ENCODE measurements around the gene MAPK6. TPM values are rescaled to one million over a fixed set of nuclear protein-coding genes. Genes with fewer than 3 reads are reported as not detected.

Gene MAPK6
- total RNA-seq, 1 donor from 2014 or later, result 98.2 TPM

DNA sequence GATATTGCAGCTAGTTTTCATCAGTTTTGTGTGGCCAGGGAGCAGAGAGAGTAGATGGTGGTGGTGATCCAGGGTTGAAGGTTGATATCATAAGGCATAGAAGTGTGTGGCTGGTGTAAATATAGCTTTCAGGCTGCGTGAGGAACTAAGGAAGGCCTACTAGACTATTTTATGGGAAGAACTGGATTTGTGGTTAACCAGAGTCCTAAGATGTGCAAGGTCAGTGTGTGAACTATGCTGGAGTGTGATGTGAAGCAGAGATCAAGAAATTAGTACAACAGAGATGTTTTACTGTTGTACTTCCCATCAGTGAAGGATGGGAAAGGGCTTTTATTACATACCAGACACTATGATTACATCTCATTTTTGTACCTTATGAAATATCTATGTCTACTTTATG, 41.5 kb downstream of the MAPK6 start:
- no peak overlapping the region for H3K9ac ChIP-seq (ENCODE audit: low read length)
- Mint-ChIP-seq H3K9me3 (ENCODE audit: unreplicated experiment) (no peaks in the 10 kb centered on the region), H3K27ac (ENCODE audit: unreplicated experiment) (peak overlapping the region; percentile 4), H3K4me1 (ENCODE audit: low read depth, unreplicated experiment) (peaks cover 10% of the 10 kb centered on the region), H3K36me3 (ENCODE audit: low read depth, unreplicated experiment) (peaks cover 26% of the 10 kb centered on the region), H3K4me3 (ENCODE audit: unreplicated experiment) (peak overlapping the region; percentile 34), H3K27me3 (ENCODE audit: low read depth, unreplicated experiment) (no peaks in the 10 kb centered on the region)
- no peaks in the 10 kb centered on the region for H3K4me1 ChIP-seq (ENCODE audit: insufficient read depth, low read length)
- no peak overlapping the region for H3K27ac ChIP-seq (ENCODE audit: low read depth, low read length)
- FAIRE-seq, result no peak
- peaks cover 29% of the 10 kb centered on the region for H4K20me1 ChIP-seq (ENCODE audit: insufficient read depth, low read length)
- TF ChIP-seq EZH2 (IDR thresholded peaks at IDR 0.05; ENCODE audit: insufficient read depth, low read length) (no peak), CTCF (IDR thresholded peaks at IDR 0.05; ENCODE audit: insufficient read depth, low read depth, low read length) (no peak)
- no peak overlapping the region for H3K4me3 ChIP-seq (ENCODE audit: insufficient read depth, low read depth, low read length)
- H3K9me3 ChIP-seq (ENCODE audit: insufficient read depth, low read depth, low read length), result no peaks in the 10 kb centered on the region
- peaks cover 19% of the 10 kb centered on the region for H3K79me2 ChIP-seq (ENCODE audit: insufficient read depth, low read length)
- H3K27me3 ChIP-seq (ENCODE audit: insufficient read depth, low read length), result no peaks in the 10 kb centered on the region
- H3K36me3 ChIP-seq (ENCODE audit: insufficient read depth, low read length), result peaks cover 49% of the 10 kb centered on the region
- no peak overlapping the region for H3K4me2 ChIP-seq (ENCODE audit: low read length)
- H2AFZ ChIP-seq (ENCODE audit: low read depth, low read length), result no peak overlapping the region
- DNase-seq (ENCODE audit: low read depth), result no peak

DNA sequence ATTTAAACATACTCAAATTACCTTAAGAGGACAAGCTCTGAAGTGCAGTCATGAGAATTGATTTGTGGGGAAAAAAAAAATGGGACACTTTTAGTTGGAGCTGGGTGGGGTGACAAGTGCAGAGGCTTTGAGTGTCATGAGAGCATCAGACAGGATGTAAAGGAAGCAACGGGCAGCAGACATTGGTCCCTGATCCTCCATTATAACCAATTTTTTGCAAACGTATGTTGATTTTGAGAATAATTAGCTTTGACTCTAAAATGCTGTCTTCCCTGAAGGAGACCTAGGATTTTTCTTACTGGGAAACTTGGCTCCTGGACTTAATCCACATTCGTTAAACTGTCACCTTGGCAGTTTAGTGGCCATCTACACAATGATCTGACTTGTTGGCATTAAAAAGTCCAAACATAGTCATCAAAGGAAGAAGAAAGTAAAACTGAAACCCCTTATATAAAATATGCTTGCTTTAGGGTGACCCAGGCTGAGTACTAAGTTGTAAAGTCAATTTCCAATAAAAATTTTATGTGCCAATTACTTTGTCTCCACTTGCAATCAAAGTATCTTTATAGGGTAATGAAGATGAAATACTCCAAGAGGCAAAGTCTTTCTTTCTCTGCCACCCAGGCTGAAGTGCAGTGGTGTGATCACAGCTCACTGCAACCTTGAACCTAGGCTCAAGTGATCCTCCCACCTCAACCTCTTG, 48.0 kb downstream of the MAPK6 start:
- Histone ChIP-seq H4K20me1 (ENCODE audit: insufficient read depth, low read length) (no peaks in the 10 kb centered on the region), H3K36me3 (ENCODE audit: insufficient read depth, low read length) (peaks cover 7% of the 10 kb centered on the region), H3K4me1 (ENCODE audit: insufficient read depth, low read length) (no peaks in the 10 kb centered on the region), H3K27ac (ENCODE audit: low read depth, low read length) (no peak overlapping the region), H3K4me2 (ENCODE audit: low read length) (no peak overlapping the region), H3K9ac (ENCODE audit: low read length) (no peak overlapping the region), H3K4me3 (ENCODE audit: insufficient read depth, low read depth, low read length) (no peak overlapping the region), H3K79me2 (ENCODE audit: insufficient read depth, low read length) (no peaks in the 10 kb centered on the region), H3K27me3 (ENCODE audit: insufficient read depth, low read length) (no peaks in the 10 kb centered on the region), H3K9me3 (ENCODE audit: insufficient read depth, low read depth, low read length) (no peaks in the 10 kb centered on the region), H2AFZ (ENCODE audit: low read depth, low read length) (no peak overlapping the region)
- peaks cover 12% of the 10 kb centered on the region for H3K4me1 Mint-ChIP-seq (ENCODE audit: low read depth, unreplicated experiment)
- peaks cover 15% of the 10 kb centered on the region for H3K36me3 Mint-ChIP-seq (ENCODE audit: low read depth, unreplicated experiment)
- TF ChIP-seq EZH2 (IDR thresholded peaks at IDR 0.05; ENCODE audit: insufficient read depth, low read length), result no peak
- no peak for TF ChIP-seq CTCF (IDR thresholded peaks at IDR 0.05; ENCODE audit: insufficient read depth, low read depth, low read length)
- DNase-seq (ENCODE audit: low read depth) (no peak), FAIRE-seq (no peak)
- H3K27me3 Mint-ChIP-seq (ENCODE audit: low read depth, unreplicated experiment), result no peaks in the 10 kb centered on the region
- H3K4me3 Mint-ChIP-seq (ENCODE audit: unreplicated experiment), result no peak overlapping the region
- no peak overlapping the region for H3K27ac Mint-ChIP-seq (ENCODE audit: unreplicated experiment)
- H3K9me3 Mint-ChIP-seq (ENCODE audit: unreplicated experiment), result no peaks in the 10 kb centered on the region

DNA sequence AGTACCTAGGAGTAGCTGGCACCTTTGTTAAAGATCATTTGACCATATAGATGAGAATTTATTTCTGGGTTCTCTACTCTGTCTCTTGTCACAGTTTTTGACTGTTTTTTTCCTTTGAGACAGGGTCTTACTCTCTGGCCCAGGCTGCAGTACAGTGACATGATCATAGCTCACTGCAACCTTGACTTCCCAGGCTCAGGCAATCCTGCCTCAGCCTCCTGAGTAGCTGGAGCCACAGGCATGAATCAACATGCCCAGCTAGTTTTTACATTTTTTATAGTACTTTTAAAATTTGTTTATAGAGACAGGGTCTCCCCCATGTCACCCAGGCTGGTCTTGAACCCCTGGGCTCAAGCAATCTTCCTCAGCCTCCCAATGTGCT, 48.5 kb downstream of the MAPK6 start:
- peaks cover 12% of the 10 kb centered on the region for H3K4me1 Mint-ChIP-seq (ENCODE audit: low read depth, unreplicated experiment)
- H3K36me3 ChIP-seq (ENCODE audit: insufficient read depth, low read length), result peaks cover 5% of the 10 kb centered on the region
- H3K9me3 ChIP-seq (ENCODE audit: insufficient read depth, low read depth, low read length), result no peaks in the 10 kb centered on the region
- H2AFZ ChIP-seq (ENCODE audit: low read depth, low read length), result no peak overlapping the region
- no peaks in the 10 kb centered on the region for H3K27me3 ChIP-seq (ENCODE audit: insufficient read depth, low read length)
- H4K20me1 ChIP-seq (ENCODE audit: insufficient read depth, low read length), result no peaks in the 10 kb centered on the region
- no peaks in the 10 kb centered on the region for H3K9me3 Mint-ChIP-seq (ENCODE audit: unreplicated experiment)
- no peak for DNase-seq (ENCODE audit: low read depth)
- no peak overlapping the region for H3K4me2 ChIP-seq (ENCODE audit: low read length)
- no peak overlapping the region for H3K27ac ChIP-seq (ENCODE audit: low read depth, low read length)
- no peak for FAIRE-seq
- no peaks in the 10 kb centered on the region for H3K79me2 ChIP-seq (ENCODE audit: insufficient read depth, low read length)
- H3K4me3 ChIP-seq (ENCODE audit: insufficient read depth, low read depth, low read length), result no peak overlapping the region
- no peak overlapping the region for H3K9ac ChIP-seq (ENCODE audit: low read length)
- H3K4me1 ChIP-seq (ENCODE audit: insufficient read depth, low read length), result no peaks in the 10 kb centered on the region
- no peak overlapping the region for H3K4me3 Mint-ChIP-seq (ENCODE audit: unreplicated experiment)
- H3K36me3 Mint-ChIP-seq (ENCODE audit: low read depth, unreplicated experiment), result peaks cover 15% of the 10 kb centered on the region
- peak overlapping the region; percentile 22 for H3K27ac Mint-ChIP-seq (ENCODE audit: unreplicated experiment)
- TF ChIP-seq CTCF (IDR thresholded peaks at IDR 0.05; ENCODE audit: insufficient read depth, low read depth, low read length) (no peak), EZH2 (IDR thresholded peaks at IDR 0.05; ENCODE audit: insufficient read depth, low read length) (no peak)
- no peaks in the 10 kb centered on the region for H3K27me3 Mint-ChIP-seq (ENCODE audit: low read depth, unreplicated experiment)
